ENCODE measurements around the gene OR5I1. TPM values are rescaled to one million over a fixed set of nuclear protein-coding genes. Genes with fewer than 3 reads are reported as not detected.

The OR5I1 gene
- total and polyA plus RNA-seq, 2 of the 8 experiments (the other 6 are each of a cell fraction or from before 2014, with no cell fraction given) = not detected

GRCh38 chr11:55967914-55968313, 31.7 kb upstream of the OR5I1 start (continued):
- TF ChIP-seq GABPA (IDR thresholded peaks at IDR 0.05; ENCODE audit: borderline replicate concordance, insufficient read depth, low read length) (no peak), CTBP2 (IDR thresholded peaks at IDR 0.05; ENCODE audit: borderline replicate concordance, insufficient read depth, insufficient read length, low read length) (no peak), EP300 (IDR thresholded peaks at IDR 0.05; ENCODE audit: borderline replicate concordance in 1 of 2, low read depth in 2 of 2, low read length in 2 of 2) (no peak), POLR2AphosphoS5 (IDR thresholded peaks at IDR 0.05; ENCODE audit: low read depth, low read length) (no peak), NANOG (IDR thresholded peaks at IDR 0.05; ENCODE audit: insufficient read depth, low read depth, low read length, poor library complexity, severe bottlenecking) (no peak)

Data from H1 (cell line).